ENCODE results near the gene LPCAT1.
"Not testable (repeated sequence)": the region's sequence is repeated elsewhere in the genome, so short reads cannot be mapped to it uniquely, and the experiment has no call there.

The LPCAT1 gene

DNA sequence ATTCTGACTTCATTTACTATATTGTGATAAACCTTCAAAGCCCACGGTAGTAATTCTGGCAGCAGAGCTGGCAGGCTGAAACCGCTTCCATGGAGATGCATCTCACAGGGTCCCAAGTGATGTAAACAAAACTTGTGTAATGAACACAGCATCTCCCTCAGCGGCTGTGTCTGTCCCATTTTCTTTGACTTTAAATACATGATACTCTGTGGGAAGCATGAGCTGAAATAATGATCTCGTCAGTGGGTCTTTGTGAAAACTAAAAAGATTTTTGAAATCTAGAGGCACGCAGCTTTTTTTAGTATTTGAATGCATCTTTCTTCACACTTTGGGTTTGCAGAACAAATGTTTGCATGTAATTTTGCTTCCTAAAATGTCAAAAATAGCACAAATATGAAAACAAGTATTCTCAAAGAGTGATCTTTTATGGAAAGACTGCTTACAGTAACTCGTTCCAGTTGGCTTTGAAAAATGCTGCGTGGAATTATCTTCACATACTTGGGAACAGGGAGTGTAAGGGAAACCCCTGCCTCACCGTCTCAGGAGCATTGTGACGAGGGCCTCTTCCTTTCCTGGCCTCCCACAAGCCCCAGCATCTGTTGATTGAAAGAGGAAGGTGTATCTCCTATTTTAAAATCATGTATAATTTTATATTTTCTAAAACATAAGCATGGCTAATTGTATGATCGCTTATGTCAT, 18.1 kb upstream of the LPCAT1 start:
- DNase-seq (ENCODE audit: low read depth, low spot score), result no peak

DNA sequence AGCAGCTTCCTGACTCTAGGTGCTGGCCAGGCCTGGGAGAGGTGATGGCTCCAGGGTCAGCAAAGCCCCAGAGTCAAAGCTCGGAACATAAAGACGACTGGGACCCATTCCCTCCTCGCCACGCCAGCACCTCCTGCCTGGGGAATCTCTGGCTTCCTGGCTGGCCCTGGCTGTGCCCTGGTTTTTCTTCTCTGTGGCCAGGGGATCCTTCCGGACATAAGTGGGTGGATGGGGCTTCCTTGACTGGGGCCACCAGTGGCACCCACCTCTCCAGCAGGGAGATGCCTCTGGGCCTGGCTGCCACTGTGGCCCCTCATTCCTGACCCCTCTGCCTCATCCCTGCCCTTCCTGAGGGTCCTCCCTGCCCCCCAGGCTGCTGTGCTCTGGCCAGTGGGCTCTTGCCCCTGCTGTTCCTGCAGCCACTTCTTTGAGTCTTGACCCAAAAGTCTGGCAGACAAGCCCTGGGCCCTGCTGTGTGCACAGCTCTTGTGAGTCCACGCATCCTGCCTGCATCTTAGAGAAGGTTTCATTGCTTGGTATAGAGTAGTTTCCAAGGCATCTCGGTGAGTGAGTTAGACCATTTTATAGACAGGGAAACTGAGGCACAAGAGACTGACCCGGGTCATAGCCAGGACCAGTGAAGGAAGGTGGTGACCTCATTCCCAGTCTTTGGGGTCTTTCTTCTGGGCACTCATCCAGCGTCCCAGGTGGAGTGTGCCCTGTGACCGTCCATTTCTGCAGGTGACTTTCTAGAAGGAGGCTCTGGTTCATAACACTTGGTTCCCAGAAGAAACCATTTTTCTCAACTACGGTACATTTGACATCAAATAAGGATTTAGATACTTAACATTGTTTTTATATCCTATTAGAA, 17.3 kb upstream of the LPCAT1 start:
- no peak for DNase-seq (ENCODE audit: low read depth, low spot score)

DNA sequence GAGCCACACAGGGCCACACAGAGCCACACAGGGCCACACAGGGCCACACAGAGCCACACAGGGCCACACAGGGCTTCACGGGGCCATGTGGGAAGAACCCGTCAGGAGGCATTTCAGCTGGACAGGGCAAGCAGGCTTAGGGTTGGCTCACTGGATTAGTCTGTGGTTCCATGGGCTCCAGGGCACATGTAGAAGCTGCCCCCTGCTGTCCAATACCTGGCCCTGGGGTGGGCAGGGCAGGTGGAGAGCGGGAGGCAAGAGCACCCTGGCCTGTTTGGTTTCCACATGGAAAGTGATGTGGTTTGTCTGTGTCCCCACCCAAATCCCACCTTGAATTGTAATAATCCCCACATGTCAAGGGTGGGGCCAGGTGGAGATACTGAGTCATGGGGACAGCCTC, 16.4 kb upstream of the LPCAT1 start:
- DNase-seq (ENCODE audit: low read depth, low spot score), result no peak

DNA sequence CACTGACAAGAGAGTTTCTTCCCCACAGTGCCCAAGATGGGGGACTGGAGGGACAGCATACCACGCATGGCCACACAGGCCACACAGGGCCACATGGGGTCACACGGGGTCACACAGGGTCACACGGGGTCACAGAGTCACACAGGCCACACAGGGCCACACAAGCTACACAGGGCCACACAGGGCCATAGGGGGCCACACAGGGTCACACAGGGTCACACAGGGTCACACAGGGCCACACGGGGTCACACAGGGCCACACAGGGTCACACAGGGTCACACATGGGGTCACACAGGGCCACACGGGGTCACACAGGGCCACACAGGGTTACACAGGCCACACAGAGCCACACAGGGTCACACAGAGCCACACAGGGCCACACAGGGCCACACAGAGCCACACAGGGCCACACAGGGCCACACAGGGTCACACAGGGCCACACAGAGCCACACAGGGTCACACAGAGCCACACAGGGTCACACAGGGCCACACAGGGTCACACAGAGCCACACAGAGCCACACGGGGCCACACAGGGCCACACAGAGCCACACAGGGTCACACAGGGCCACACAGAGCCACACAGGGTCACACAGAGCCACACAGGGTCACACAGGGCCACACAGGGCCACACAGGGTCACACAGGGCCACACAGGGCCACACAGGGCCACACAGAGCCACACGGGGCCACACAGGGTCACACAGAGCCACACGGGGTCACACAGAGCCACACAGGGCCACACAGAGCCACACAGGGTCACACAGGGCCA, 15.8 kb upstream of the LPCAT1 start:
- DNase-seq (ENCODE audit: low read depth, low spot score), result not testable (repeated sequence)

DNA sequence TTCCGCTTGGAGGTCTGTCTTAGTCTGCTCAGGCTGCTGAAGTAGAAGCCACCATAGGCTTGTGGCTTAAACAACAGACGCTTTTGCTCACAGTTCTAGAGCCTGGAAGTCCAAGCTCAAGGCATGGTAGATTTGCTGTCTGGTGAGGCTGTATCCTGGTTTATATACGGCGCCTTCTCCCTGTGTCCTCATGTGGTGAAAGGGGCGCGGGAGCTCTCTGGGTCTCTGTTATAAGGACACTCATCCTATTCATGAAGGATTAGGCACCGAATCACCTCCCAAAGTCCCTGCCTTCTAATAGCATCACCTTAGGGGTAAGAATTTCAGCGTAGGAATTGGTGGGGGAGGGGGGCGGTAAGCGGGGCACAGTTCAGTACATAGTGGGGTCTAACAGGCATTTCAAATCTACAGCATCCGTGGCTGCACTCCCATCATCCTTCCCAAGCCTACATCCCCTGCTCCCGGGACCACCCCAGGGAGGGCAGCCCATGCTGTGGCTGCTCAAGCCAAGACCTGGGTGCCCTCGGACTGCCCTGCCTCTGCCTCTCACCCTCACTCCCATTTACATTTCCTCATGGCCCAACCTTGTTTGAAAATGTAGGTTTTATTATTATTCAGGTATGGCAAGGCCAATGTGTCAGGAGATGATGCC, 15.1 kb upstream of the LPCAT1 start:
- no peak for DNase-seq (ENCODE audit: low read depth, low spot score)

DNA sequence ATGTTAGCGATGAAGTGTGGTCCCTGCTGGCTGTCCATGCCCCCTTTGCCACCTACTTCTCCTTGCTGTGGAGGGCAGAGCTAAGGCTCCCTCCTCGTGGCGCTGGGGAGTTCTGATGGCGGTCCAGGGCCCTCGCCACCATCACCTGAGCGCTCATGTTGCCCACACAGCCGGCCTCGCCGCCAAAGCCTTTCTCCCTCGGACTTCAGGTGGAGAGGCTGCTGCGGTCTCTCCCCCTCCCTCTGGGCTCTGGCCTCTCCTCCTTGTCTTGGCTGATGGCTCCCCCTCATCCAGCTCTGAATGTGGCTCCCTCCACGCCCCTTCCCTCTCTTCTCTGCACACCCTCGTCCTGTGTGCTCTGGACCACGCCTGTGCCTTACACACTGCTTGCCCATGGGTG, 14.5 kb upstream of the LPCAT1 start:
- no peak for DNase-seq (ENCODE audit: low read depth, low spot score)

DNA sequence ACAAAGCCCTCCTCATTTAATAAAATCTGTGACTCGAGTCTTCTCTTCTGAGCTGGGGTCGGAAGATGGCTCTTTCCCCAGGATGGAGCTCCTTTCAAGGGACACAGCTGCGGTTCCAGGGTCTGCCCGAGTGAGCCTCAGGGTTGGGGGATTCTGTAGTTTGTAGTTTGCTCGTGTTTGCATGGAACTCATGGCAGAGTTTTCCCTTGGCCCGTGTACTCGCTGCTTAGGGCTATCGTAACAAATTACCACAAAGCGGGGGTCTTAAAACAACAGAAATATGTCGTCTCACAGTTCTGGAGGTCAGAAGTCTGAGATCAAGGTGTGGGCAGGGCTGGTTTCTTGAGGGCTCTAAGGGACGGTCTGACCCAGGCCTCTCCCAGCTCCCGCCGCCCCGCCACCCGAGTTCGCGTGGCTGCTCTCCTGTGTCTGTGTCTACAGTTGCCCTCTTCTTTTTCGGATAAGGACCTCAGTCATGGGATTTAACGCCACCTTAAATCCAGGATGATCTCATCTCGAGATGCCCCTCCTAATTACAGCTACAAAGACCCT, 13.9 kb upstream of the LPCAT1 start:
- no peak for DNase-seq (ENCODE audit: low read depth, low spot score)

DNA sequence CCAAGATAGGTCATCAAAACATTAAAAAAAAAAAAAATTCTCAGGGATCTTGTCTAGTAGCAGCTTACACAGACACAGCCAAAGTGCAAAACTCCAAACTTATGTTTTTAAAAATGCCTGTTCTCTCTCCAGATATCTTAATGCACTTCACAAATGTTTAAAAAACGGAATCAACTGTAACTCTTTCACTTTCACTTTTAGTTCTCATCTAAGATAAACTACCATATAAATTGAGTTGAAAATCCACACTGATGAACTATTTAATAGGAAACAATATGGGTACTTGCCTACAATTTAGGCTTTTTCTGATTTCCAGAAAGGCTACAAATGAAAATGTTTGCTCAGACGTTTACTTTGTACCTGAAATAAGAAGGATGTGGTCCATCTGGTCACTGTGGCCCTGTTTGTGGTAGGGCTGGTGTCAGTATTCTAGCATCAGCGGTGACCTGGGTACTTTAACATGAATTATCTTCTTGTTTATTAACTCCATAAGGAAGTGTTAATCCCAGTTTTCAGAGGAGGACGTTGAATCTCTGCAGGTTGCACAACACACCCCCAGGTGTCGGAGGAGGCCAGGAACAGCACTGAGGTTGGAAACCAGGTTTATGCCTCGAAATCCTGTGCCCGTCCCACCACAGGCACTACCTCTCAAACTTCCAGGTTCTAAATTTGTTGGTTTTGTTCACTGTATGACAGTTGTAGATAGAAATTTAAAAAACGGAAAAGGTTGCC, 13.3 kb upstream of the LPCAT1 start:
- DNase-seq (ENCODE audit: low read depth, low spot score), result no peak

DNA sequence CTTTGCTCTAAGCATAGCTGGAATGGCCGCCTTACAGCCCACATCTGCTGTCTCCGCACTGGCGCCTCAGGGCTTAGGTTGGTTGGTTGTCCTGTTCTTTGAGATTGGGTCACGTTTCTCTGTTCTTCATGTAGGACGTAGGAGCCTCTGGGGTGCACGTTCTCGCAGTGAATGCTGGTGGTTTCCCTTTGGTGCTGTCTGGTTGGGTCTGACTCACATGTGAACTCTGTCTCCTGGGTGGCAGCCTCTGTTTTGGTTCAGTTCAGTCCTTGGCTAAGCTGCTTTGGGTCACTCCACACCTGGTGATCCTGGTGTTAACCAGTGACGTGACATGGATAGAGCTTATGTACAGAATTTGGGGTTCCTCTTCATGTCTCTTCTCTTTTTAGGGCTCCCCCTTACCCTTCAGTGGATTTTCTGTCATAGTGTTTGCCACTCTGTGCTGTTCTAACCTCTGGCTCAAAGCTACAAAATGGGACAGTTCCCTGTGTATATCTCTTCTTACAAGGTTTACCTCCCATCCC, 12.6 kb upstream of the LPCAT1 start:
- no peak for DNase-seq (ENCODE audit: low read depth, low spot score)

DNA sequence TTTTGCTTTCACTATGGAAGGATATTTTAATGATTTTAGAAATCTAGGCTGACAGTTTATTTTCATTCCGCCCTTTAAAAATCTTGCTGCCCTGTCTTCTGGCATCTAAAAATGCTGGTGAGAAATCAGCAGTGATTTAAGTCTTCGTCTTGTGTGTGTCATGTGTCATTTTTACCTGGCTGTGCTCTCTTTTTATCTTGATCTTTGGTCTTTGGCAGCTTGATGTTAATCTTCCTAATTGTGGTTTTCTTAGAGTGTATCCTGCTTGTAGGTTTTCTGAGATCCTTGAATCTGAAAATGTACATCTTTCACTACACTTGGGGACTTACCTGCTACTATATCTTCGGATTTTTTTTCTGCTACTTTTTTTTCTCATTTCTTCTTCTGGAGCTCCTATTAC, 11.9 kb upstream of the LPCAT1 start:
- no peak for DNase-seq (ENCODE audit: low read depth, low spot score)

DNA sequence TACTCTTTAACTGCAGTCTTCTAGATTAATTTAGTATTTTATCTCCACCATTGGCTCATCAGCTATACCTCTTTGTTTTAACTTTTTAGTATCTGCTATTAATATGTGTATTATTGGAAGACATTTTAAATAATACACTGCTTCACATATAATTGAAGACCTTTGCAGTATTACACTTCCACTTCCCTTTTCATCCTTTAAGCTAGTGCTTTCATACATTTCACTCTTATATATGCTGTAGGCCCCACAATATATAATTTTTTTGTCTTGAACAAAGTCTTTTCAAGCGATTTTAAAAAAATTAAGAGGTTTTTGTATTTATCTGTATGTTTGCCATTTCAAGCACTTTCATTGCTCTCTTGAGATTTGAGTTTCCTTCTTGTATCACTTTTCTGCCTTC, 8.6 kb upstream of the LPCAT1 start:
- no peak for DNase-seq (ENCODE audit: low read depth, low spot score)

DNA sequence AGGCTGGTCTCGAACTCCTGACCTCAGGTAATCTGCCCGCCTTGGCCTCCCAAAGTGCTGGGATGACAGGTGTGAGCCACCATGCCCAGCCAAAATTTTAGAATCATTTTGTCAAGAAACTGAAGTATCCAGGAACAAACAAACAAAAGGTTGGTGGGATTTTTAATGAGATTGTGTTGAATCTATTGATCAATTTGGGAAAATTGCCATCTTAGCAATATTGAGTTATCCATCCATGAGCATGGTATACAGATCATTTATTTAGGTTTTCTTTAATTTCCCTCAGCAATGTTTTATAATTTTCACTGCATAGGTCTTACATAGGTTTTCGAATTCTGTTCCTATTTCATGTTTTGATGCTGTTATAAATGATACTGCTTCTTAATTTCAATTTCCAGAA, 5.7 kb upstream of the LPCAT1 start:
- no peak for DNase-seq (ENCODE audit: low read depth, low spot score)

DNA sequence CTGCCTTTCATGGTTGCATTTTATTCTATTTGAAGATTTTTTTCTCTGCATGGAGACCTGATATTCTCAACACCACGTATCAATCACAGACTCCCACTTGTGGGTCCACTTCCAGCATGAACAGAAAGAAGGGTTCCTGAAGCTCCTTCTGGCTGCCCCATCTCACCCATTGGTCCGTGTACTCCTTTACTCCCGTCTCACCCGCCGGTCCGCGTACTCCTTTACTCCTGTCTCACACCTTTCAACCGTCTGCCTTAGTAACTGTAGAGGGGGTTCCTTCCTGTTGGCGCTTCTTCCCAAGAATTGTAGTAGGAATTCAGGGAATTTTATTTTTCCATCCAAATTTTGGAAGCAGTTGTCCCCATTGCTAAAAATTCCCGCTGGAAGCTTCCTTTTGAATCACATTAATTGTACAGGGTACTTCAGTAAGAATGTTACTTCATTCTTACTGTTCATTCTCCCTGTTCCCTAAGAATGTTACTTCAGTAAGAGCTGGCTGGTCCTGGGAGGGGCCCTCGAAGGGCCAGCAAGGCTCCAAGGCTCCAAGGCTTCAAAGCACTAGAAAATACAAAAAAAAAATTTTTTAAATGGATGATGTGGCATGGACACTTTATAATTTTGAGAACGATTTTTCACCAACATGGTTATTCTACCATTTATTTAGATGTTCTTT, 3.9 kb upstream of the LPCAT1 start:
- DNase-seq (ENCODE audit: low read depth, low spot score), result no peak

DNA sequence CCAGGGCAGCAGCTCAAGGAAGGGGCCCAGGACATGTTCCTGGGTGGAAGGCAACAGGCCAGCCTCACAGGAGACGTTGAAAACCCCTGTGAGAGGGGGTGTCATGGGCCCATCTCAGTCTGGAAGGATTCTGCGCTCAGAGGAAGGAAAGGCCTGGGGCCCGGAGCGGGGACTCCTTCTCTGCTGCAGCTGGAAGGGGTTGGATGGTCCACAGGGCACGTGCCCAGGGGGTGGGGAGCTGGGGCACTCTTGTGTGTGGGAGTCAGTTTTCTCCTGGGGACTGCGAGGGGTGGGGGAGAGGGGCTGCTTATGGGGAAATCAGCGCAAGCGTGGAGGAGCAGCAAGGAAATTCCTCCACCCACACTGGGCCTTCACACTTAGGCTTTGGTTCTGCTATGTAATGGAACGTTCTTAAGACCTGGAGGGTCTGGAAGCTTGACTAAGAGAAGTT, 2.9 kb upstream of the LPCAT1 start:
- no peak for DNase-seq (ENCODE audit: low read depth, low spot score)

DNA sequence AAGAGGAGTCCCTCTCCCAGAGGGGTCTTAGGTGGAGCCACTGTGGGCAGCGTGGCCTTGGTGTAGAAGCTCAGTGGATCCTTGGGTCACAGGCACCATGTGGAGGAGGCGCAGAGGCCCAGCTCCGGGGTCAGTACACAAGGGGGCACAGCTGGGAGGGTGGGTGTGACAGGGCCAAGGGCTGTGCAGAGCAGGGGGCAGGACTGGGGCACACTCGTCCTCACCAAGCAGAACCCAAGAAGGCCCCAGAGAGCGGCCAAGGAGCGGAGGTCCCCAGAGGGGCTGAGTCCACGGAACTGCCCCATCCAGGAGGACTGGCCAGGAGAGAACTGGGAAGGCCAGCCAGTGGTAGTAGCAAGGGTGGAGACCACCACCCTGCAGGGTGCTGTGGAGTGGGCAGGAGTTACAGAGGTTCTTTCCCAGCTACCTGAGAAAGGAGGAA, 2.5 kb upstream of the LPCAT1 start:
- no peak for DNase-seq (ENCODE audit: low read depth, low spot score)

DNA sequence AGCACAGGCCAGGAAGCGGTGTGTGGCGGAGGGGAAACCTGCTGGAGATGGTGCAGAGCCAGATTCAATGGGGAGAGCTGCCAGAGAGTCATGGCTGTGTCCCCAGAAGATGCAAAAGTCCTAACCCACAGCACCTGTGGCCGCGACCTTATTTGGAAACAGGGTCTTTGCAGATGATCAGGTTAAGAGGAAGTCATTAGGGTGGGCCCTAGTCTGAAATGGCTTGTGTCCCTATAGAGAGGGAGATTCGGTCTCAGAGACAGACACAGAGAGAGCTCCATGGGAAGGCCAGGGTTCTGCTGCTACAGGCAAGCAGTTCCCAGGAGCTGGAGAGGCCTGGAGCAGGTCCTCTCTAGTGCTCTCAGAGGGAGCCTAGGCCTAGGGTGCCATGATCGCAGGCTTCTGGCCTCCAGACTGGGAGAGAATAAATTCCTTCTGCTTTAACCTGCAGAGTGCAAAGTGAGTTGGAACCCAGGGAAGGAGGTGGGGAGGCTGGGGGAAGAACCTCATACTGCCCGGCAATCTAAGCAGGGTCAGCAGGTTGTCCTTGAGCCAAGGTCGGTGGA, 1.9 kb upstream of the LPCAT1 start:
- DNase-seq (ENCODE audit: low read depth, low spot score), result no peak

DNA sequence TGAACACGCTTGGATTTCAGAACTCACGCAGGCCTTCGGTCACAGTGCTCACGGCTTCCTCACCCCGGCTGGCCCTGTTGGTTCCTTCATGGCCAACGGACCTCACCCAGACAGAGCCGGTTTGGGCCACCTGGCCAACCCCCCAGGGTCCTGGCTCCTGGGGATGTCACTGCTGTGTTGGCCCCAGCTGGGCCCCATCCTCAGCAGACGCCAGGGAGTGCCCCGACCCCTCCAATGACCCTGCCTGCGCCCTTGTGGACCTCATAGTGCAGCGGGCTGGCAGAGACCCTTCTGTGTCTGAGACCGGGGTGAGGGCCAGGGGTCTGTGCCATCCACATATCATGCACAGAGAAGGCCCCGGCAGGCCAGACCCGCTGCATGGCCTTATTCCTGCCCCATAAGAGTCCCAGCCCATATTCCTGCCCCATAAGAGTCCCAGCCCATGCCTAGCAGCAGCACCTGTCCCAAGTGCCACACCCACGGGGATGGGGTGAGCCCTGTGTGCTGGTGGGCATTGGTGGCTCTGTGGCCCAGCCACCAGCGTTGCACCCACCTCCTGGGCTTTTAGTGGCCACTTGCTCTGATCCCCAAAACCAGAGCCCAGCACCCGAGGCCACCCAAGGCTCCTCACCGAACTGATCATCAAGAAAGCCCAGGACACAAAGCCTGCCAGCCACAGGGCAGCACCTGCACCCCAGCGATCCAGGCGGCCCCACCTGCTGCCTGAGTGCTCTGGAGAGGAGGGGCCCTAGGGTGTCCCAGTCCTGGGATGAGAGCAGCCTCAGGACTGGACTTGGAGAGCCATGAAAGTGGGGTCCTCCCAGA, 1.3 kb upstream of the LPCAT1 start:
- no peak for DNase-seq (ENCODE audit: low read depth, low spot score)

DNA sequence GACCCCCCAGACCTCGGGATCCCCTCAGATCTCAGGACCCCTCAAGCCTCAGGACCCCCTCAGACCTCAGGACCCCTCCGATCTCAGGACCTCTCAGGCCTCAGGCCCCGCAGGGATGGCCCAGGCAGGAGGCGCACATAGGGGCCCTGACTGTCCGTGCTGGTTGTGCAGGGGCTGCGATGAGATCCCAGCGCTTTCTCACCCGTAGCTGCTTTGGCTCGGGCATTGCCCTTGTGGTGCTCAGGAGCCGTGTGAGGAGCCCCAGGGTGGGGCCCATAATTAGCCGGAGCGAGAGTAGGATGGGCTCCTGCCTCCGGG, 680 bp upstream of the LPCAT1 start:
- DNase-seq (ENCODE audit: low read depth, low spot score), result no peak

DNA sequence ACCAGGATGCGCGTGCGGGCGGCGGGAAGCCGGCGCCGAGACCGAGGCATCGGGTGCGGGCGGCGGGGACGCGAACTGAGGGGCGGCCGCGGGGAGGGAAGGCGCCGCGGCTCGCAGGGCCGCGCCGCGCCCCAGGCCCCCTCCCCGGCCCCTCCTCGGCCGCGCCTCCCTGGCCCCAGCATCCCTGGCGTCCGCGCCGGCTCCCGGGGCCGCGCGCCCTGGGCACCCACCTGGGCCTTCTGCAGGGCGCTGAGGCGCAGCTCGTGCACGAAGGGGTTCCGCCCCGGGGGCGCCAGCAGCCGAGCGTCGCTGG, 324 bp downstream of the LPCAT1 start:
- no peak for DNase-seq (ENCODE audit: low read depth, low spot score)
